Posterior cingulate gyrus (tissue), 11 donors: Measurements from ENCODE around the gene HEATR5A.
"Not testable (repeated sequence)": the region's sequence is repeated elsewhere in the genome, so short reads cannot be mapped to it uniquely, and the experiment has no call there.

ENCODE experiments used
- DNase-seq, 10 donors: peaks; one replicate each; pipeline versions ENCODE4 v3.0.0 to v3.0.0-alpha.2; 2020 to 2021; ENCODE audit warnings: mixed read lengths in 3 of 10
- intact Hi-C: fragments of 100-400 bp; cut with DNase I; formaldehyde crosslinking; loops from one replicate; pipeline ENCODE4 v1.15.1; 2023

HEATR5A gene

DNA sequence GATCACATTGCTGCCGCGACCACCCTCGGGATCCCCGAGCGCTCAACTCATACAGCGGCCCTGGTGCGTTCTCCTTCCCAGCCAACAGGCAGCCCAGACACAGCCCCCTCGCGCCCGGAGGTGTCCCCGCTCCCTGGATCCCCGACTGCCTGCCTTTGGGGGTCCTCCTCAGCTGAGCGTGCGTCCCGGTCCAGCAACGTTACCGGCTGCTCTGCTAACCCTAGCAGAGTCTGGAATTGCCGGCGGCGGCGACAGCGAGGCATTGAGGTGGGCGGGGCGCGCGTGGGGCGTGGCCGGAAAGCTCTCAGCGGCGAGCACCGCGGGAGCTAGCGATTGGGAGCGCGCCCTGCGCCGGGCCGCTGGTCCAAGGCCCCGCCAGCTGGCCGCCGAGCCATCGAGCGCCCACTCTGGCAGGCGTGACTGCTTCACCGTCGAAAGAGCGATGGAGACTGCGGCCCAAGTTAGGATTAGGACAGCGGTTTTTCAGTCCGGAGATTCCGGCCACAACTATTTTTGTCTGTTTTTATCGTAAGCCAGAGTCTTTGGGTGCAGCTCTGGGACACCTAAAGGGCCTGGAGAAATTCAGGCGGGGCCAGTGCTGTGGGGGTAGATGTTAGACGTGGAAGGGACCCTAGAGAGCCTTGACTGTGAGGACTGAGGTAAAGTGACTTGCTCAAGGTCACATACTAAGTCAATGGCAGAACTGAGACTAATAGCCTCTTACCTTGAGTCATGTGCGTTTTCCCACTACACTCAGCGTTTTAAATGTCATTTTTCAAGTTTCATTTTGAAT is at the start of gene HEATR5A:
HEATR5A (minus strand) TSS at position 232 of the 793 bp plus-strand sequence. CDS start 17,575 bp downstream, outside the sequence.
- intact Hi-C loops = loop anchor here (2.0 kb wide), 1 partner anchor 36 kb away; the partner anchor contains the start of gene DTD2
- DNase-seq = peak; percentile 90 to 99 (median 94)

DNA sequence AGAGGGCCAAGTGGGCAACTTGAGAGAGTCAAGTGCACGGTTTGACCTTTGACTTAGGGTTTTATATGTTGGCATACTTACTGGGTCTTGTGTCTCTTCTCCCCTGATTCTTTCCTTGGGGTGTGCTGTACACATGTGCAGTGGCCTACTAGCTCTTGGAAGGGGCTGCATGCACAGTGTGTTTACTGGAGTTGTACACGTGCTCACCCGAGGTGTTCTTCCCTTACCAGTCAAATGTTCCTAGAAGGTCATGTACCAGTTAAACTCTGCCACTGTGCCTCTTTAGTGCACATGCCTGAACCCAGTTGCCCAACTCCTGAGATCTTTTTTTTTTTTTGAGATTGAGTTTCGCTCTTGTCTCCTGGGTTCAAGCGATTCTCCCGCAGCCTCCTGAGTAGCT is 46.2 kb upstream of the HEATR5A start:
- intact Hi-C loops = no loop called here
- DNase-seq = no peak

DNA sequence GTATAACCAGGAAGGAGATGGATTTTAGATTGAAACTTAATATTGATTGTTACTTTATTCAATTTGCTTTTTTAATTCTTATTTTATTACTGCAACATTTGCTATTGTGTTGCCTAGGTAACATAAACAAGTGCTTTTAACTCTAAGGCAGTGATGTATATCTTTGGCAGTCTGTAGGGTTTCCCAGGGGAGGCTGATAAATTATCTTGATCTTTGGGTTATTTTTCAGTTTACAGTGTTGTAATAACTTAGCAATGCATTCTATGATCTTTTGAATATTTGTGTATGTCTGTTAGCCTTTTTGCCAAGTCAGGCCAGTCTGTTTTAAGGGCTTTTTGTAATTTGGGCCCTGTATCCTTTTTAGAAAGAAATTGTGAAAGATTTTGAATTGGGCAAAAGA is 44.8 kb upstream of the HEATR5A start:
- no peak for DNase-seq
- intact Hi-C loops = no loop called here

DNA sequence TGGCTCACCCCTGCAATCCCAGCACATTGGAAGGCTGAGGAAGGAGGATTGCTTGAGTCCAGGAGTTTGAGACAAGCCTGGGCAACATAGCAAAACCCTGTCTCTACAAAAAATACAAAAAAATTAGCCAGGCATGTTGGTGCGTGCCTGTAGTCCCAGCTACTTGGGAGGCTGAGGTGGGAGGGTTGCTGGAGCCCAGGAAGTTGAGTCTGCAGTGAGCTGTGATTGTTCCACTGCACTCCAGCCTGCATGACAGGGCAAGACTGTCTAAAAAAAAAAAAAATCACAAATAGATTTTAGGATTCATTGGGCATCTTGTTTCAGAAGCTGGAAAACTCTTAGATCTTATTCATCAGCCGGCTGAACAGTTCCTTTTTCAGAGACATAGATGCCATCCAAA is 42.1 kb upstream of the HEATR5A start:
- intact Hi-C loops, DNase-seq: not testable (repeated sequence)

DNA sequence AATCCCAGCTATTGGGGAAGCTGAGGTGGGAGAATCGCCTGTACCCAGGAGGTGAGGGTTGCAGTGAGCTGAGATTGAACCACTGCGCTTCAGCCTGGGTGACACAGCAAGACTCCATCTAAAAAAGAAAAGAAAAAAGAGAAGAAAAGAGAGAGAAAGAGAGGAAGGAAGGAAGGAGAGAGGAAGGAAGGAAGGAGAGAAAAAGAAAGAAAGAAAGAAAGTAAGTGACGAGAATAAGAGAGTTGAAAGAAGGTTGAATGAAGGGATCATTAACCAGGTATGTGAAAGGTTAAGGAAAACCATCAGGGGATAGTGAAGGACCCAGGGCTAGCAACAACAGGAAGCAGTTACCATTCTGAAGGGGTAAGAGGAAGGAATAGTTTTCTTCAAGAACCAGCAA is 41.2 kb upstream of the HEATR5A start:
- no peak for DNase-seq
- intact Hi-C loops = no loop called here

DNA sequence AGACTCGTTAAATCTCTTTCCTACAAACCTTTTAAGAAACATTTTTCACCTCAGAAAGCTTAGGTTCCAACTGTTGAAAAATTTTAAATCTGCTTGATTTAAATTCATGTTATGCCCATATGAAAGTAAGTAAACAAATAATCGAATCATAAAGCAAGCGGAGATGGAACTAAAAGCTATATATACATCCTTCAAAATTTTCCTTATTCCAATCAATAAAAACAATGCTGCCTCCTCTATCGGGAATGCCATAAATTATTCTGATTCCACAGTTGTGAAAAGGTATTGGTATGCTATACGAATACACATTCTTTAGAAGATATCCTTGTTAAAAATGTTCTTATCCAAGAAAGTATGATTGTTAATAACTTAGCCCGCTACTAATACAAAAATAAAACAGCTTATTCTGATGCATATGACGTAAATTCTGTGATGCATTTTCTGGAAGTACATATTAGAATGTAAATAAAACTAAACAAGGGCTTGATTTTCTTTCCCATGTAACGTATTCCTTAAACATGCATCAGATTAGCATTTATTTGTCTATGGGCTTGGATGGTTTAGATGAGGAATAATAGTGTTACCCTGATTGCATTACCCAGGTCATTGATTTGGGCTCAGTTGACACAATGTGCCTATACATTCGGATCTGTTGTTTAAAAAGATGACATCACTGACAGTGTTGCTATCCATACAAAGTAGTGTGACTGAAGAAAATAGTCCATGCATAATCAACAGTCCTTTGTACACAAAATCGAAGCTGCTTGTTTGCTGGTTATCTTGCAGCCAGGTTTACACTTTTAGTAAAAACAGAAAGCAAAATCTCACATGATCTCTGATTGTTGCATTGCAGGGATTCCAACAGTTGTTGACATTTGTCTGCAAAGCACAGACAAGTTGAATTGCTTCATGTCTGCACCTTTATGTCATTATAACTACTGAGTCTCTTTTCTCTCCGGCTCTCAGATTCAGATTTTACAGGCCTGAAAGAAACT is 37.6 kb upstream of the HEATR5A start:
- DNase-seq = no peak
- intact Hi-C loops = loop anchor here (2.0 to 10.0 kb wide), 3 partner anchors 37 to 797 kb away; partner anchors contain the start of genes HEATR5A and NUBPL

DNA sequence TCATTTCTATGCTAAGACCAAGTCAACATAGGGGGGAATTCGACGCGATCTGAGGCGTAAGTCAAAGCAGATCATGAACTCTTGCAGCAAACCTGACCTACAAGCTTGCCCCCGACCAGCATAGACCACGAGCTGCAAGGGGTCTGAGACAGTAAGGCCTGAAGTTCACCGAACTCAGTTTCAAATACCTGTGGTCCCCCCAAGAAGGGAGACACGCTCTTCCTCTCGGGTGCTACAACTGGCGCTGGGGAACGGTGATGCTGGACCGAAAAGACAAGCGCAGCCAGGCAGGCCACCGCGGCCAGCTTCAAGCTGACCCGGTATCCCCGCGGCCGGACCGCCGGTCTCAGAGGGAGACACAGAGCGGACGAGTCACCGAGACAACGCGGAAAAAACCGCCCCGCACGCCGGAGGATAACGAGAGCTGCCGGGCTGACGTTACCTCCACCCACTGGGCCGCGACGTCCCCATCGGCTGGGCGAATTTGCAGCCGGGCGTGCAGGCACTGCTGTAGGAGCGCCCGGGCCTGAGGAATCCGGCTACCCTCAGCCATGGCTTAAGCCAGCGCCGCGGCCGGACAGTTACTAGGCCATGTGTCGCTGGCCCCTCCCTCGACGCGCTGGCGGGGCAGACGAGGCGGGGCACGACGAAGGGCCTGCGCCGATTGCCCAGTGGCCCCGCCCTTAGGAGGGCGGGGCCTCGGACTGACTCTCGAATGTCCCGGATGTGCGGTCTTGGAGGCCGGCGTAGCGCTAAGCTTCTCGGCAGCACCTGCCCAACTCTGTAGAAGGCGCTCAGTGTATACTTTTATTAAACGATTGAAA is 36.7 kb upstream of the HEATR5A start, which contains the start of gene DTD2:
DTD2 (minus strand) TSS at position 666 of the 824 bp plus-strand sequence; CDS start at position 553, 113 bp downstream.
- intact Hi-C loops = loop anchor here (2.0 to 10.0 kb wide), 3 partner anchors 36 to 798 kb away; partner anchors contain the start of genes HEATR5A and NUBPL
- peak; percentile 92 to 99 (median 96) for DNase-seq

DNA sequence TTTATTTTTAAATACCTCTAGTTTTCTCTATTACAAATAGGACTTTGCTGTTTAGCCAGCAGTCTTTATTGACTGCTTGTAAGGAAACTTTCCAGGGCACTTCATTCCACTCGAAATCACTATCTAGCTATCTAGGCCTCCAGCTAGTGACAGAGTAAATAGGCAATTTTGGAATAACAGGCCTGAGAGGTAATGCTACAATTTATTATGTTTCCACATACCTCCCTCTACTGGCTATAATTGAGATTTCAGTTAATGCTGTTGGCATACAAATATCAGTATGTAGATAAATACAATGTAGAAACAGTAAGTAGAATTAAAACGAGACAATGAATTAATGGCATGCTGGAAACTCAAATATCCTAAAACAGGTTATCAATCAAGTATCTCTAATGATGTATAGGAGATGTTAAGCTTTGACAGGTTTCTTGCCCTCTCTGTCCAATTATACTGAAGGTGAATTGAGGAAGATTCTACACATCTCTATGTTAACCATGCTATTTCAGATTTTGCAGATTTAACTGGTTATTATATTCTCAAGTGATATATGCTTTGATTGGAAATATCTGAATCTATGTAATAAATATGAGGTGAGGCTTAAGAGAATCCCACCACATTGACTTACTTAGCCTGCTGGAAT is 29.7 kb upstream of the HEATR5A start:
- no peak for DNase-seq
- intact Hi-C loops = loop anchor here (10.0 kb wide), 1 partner anchor 805 kb away; no protein-coding TSS in a partner anchor

DNA sequence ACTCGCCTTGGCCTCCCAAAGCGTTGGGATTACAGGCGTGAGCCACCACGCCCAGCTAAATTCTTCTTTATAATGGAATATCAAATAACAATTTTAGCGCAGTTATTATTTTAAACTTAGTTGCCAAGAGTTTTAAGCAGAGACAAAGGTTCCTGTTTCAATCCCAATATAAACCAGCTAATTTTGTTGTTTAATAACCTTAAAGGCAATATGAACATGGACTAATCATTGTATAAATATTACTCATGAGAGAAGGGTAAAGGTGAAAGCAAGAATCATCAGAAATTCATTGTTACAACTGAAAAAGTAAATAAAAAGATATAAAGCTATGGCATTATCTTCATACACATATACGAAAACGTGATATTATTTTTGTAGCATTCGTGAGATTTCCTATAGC is 28.8 kb upstream of the HEATR5A start:
- intact Hi-C loops = no loop called here
- DNase-seq = no peak

DNA sequence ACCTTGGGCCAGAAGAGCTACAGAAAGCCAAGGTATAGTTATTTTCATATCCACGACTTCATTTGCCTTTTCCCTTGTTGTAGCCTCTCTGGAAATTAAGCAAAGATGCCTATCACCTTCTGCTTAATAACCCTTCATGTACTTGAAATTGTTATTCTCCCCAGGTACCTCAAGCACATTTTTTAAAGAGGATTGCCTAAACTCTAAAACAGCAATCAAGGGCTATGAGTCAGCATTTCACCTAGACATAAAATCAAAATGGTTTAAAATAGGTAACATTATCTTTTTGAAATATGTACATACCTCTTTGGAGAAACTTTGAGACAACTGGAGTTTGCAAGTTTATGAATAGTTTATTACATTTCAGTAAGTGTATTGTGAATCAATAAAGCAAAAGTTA is 25.4 kb upstream of the HEATR5A start:
- no peak for DNase-seq

DNA sequence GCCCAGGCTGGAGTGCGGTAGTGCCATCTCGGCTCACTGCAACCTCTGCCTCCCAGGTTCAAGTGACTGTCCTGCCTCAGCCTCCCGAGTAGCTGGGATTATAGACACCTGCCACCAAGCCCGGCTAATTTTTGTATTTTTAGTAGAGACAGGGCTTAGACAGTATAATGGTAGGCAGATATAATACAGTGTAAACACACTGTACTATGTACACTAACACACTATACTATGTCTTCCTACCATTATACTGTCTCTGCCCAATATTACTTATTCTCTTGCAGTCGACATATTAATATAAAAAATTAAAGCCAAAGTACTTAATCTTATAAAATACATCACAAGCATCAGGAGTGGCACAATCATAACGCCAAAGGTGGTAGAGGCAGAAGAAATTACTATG is 21.9 kb upstream of the HEATR5A start:
- intact Hi-C loops = no loop called here
- no peak for DNase-seq

More for the DNA sequence above, 25.4 kb upstream of the HEATR5A start:
- intact Hi-C loops = no loop called here

DNA sequence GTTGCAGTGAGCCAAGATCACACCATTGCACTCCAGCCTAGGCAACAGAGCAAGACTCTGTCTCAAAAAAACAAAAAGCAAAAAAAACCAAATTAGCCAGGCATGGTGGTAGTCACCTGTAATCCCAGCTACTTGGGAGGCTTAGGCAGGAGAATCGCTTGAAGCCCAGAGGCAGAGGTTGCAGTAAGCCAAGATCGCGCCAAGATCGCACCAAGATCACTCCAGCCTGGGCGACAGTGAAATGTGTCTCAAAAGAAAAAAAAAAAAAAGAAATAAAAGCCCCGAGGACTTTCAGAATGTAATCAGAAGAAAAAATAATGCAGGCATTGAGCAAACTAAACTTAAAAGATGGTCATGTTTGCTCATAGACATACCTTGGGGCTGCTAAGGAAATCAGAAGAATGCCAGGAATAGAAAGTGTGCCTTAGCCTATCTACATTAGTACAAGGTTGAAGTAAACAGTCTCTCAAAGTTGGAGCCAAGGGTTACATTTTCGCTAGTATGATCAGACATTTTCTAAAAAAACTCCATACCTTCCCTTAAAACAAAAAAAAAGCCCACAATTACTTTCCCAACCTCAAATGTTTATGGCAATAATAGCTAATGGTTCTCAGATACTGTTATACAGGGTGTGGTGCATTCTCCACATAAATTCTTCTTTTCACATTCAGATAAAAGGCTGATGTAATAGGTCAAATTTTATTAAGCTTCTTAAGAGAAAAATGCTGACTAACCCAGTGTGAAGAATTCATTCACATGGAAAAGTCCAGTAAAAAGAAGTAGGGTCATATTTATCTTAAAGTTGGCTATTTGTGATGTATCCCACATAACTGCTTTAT is 21.1 kb upstream of the HEATR5A start:
- intact Hi-C loops = no loop called here
- DNase-seq = no peak

DNA sequence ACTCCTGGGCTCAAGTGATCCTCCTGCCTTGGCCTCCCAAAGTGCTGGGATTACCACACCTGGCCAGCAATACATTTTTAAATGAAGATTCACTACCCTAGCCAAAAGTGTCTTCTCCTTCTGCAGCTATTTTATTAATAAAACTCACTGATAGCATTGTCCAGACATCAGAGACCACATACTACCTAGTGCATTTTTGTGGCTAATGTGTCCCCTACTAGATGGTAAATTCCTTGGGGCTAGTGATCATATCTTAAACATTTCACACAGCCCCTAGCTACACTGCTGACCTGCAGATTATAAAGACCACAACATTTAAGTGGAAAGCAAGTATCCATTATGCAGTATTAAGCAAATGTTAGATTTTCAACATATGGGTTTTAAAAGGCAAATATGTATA is 19.9 kb upstream of the HEATR5A start:
- intact Hi-C loops = no loop called here
- no peak for DNase-seq

DNA sequence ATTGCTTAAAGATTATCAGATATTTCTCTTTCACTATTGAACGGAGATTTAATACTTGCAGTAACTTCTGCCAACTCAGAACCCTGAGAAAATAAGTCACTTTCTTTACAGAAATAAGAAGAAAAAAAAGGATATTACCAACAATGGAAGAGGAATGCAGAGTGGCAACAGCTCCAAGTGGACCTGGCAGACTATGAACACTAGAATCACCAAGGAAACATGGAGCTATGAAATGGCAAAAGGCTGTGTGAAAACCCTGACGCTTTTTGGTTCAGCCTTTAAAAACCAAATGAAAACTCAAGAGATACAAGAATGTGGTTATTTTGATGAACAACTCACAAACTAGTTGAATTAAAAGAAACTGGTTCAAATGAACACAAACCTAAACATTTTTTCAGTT is 19.2 kb upstream of the HEATR5A start:
- intact Hi-C loops = no loop called here
- no peak for DNase-seq

DNA sequence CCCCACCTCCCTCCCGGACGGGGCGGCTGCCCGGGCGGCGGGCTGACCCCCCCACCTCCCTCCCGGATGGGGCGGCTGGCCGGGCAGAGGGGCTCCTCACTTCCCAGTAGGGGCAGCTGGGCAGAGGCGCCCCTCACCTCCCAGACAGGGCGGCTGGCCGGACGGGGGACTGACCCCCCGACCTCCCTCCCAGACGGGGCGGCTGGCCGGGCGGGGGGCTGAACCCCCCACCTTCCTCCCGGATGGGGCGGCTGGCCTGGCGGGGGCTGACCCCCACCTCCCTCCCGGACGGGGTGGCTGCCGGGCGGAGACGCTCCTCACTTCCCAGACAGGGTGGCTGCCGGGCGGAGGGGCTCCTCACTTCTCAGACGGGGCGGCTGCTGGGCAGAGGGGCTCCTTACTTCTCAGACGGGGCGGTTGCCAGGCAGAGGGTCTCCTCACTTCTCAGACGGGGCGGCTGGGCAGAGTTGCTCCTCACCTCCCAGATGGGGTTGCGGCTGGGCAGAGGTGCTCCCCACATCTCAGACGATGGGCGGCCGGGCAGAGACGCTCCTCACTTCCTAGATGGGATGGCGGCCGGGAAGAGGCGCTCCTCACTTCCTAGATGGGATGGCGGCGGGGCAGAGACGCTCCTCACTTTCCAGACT is 16.8 kb upstream of the HEATR5A start:
- DNase-seq = peak in 1 of 10 donors; percentile 83
- intact Hi-C loops = not testable (repeated sequence)

DNA sequence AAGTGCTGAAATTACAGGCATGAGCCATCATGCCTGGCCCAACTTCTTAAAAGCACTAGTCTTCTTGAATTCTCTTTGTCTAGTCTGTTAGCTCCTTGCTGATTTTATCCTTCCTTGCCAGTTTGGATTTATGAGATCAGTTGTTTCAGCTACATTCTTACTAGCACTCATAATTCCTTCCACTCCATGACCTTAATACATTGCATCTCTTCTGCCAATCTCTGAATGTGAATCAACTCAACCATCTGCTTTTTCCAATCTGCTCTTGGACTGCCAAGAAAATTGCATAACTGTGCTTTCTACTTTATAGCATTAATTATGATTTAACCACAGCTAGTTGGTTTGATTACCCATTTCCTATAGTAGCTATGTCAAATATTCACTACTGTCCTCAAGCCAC is 14.9 kb upstream of the HEATR5A start:
- intact Hi-C loops = no loop called here
- no peak for DNase-seq

DNA sequence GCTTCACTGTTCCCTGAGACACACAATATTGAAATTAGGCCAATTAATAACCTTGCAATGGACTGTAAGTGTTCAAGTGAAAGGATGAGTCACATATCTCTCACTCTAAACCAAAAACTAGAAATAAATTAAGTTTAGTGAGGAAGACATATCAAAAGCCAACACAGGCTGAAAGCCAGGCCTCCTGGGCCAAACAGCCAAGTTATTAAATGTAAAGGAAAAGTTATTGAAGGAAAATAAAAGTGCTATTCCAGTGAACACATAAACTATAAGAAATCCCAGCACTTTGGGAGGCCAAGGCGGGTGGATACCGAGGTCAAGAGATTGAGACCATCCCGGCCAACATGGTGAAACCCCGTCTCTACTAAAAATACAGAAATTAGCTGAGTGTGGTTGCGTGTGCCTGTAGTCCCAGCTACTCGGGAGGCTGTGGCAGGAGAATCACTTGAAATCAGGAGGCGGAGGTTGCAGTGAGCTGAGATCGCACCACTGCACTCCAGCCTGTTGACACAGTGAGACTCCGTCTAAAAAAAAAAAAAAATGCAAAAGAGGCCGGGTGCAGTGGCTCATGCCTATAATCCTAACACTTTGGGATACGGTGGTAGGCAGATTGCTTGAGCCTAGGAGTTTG is 10.4 kb upstream of the HEATR5A start:
- DNase-seq = peak in 1 of 10 donors; percentile 52

DNA sequence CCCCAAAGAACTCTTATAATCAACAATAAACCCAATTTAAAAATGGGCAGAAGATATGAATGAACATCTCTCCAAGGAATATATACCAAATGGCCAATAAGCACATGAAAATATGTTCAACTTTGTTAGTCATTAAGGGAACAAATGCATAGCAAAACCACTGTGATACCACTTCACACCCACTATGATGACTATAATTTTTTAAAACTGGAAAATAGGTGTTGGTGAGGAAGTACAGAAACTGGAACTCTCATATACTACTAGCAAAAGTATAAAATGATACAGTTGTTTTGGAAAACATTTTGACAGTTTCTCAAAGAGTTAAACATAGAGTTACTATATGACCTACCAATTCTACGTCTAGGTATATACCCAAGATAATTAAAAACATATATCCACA is 9.4 kb upstream of the HEATR5A start:
- DNase-seq = no peak
- intact Hi-C loops = no loop called here

More for the DNA sequence above, 10.4 kb upstream of the HEATR5A start:
- intact Hi-C loops = no loop called here
